Osteoblast (primary cell): ENCODE data around the gene GHRHR. TPM values are rescaled to one million over a fixed set of nuclear protein-coding genes. Genes with fewer than 3 reads are reported as not detected.

Source experiments
- DNase-seq: peaks from one replicate; pipeline ENCODE4 v3.0.0; 2011; ENCODE audit warnings: low spot score, mixed read lengths; ENCODE audit not compliant: insufficient read length; ENCODE audit errors: missing footprints
- H2AFZ ChIP-seq: 2 replicates; pipeline ENCODE4 v1.6.0; 2011; ENCODE audit warnings: mild to moderate bottlenecking, low read length
- H3K27ac ChIP-seq: 2 replicates; pipeline ENCODE4 v1.5.1; 2011; ENCODE audit warnings: mild to moderate bottlenecking, low read depth, low read length, moderate library complexity
- H3K27me3 ChIP-seq: 2 replicates; pipeline ENCODE4 v1.6.0; 2012; ENCODE audit warnings: mild to moderate bottlenecking, control low read depth, inconsistent platforms, low read length, moderate library complexity; ENCODE audit not compliant: insufficient read depth
- H3K36me3 ChIP-seq: 2 replicates; pipeline ENCODE4 v1.5.1; 2011; ENCODE audit warnings: mild to moderate bottlenecking, low read length, control low read depth, moderate library complexity; ENCODE audit not compliant: insufficient read depth
- H3K4me1 ChIP-seq: 2 replicates; pipeline ENCODE4 v1.5.1; 2011; ENCODE audit warnings: mild to moderate bottlenecking, low read length, control low read depth, moderate library complexity; ENCODE audit not compliant: insufficient read depth
- H3K4me2 ChIP-seq: 2 replicates; pipeline ENCODE4 v1.6.0; 2011; ENCODE audit warnings: mild to moderate bottlenecking, low read length; ENCODE audit not compliant: insufficient read depth
- H3K4me3 ChIP-seq: fragments of 200-600 bp; sonication (generic); 3 replicates; pipeline ENCODE4 v1.5.1; 2012; ENCODE audit warnings: mild to moderate bottlenecking, low read length, inconsistent platforms; ENCODE audit not compliant: insufficient read depth
- H3K79me2 ChIP-seq: 2 replicates; pipeline ENCODE4 v1.6.0; 2012; ENCODE audit warnings: mild to moderate bottlenecking, low read length, control low read depth, inconsistent platforms; ENCODE audit not compliant: insufficient read depth
- H3K9me3 ChIP-seq: 2 replicates; pipeline ENCODE4 v1.5.1; 2011; ENCODE audit warnings: low read depth, low read length, control low read depth
- H4K20me1 ChIP-seq: 2 replicates; pipeline ENCODE4 v1.6.0; 2012; ENCODE audit warnings: mild to moderate bottlenecking, low read length, control low read depth; ENCODE audit not compliant: insufficient read depth
- CTCF ChIP-seq: IDR thresholded peaks from 2 replicates; pipeline ENCODE4 v1.5.1; 2011; ENCODE audit warnings: mild to moderate bottlenecking, low read depth, low read length, moderate library complexity; ENCODE audit errors: extremely low read depth
- total RNA-seq: library from RNA; depleted of rRNA; stranded (reverse); fragments of >200 nt; gene quantifications from 2 replicates; pipeline ENCODE4 v1.2.3, GENCODE V29; 2012

Gene GHRHR
- not detected in 2 replicates for total RNA-seq

GRCh38 chr7:30963842-30964241 lies at the start of gene GHRHR:
GHRHR (plus strand) TSS chr7:30963953; CDS start chr7:30964069, 116 bp downstream.
- no peaks in the 10 kb centered on the region for H3K36me3 ChIP-seq
- H3K4me2 ChIP-seq = no peak within 1 kb of the TSS
- TF ChIP-seq CTCF = no peak
- H3K4me3 ChIP-seq = no peak within 1 kb of the TSS
- no peak within 1 kb of the TSS for H3K27ac ChIP-seq
- no peak within 1 kb of the TSS for H2AFZ ChIP-seq
- peaks cover 27% of the 10 kb centered on the region for H3K27me3 ChIP-seq
- H3K79me2 ChIP-seq = no peaks in the 10 kb centered on the region
- H3K9me3 ChIP-seq = no peaks in the 10 kb centered on the region
- H4K20me1 ChIP-seq = no peaks in the 10 kb centered on the region
- no peak for DNase-seq
- no peaks in the 10 kb centered on the region for H3K4me1 ChIP-seq

GRCh38 chr7:30914596-30914995 lies 49.2 kb upstream of the GHRHR start:
- no peak overlapping the region for H3K4me2 ChIP-seq
- no peaks in the 10 kb centered on the region for H3K36me3 ChIP-seq
- no peaks in the 10 kb centered on the region for H4K20me1 ChIP-seq
- H3K79me2 ChIP-seq = no peaks in the 10 kb centered on the region
- no peak overlapping the region for H3K27ac ChIP-seq
- no peaks in the 10 kb centered on the region for H3K9me3 ChIP-seq
- TF ChIP-seq CTCF = no peak
- H2AFZ ChIP-seq = no peak overlapping the region
- no peaks in the 10 kb centered on the region for H3K27me3 ChIP-seq
- DNase-seq = peak; percentile 97
- H3K4me1 ChIP-seq = peaks cover 12% of the 10 kb centered on the region
- H3K4me3 ChIP-seq = no peak overlapping the region

- TF ChIP-seq CTCF = no peak
- Histone ChIP-seq H3K79me2 (no peaks in the 10 kb centered on the region), H3K4me3 (no peak overlapping the region), H4K20me1 (no peaks in the 10 kb centered on the region), H3K27ac (no peak overlapping the region), H3K4me2 (no peak overlapping the region), H3K9me3 (no peaks in the 10 kb centered on the region), H3K27me3 (no peaks in the 10 kb centered on the region), H2AFZ (no peak overlapping the region), H3K4me1 (peaks cover 12% of the 10 kb centered on the region), H3K36me3 (no peaks in the 10 kb centered on the region)
- no peak for DNase-seq
Observed at GRCh38 chr7:30915005-30915601, 48.6 kb upstream of the GHRHR start.

GRCh38 chr7:30915751-30916150 lies 48.0 kb upstream of the GHRHR start:
- DNase-seq = peak; percentile 65
- Histone ChIP-seq H3K4me1 (peaks cover 16% of the 10 kb centered on the region), H3K27ac (no peak overlapping the region)

More at GRCh38 chr7:30915751-30916150, 48.0 kb upstream of the GHRHR start:
- Histone ChIP-seq H4K20me1 (no peaks in the 10 kb centered on the region), H3K36me3 (no peaks in the 10 kb centered on the region), H2AFZ (no peak overlapping the region), H3K9me3 (no peaks in the 10 kb centered on the region), H3K4me2 (no peak overlapping the region), H3K79me2 (no peaks in the 10 kb centered on the region), H3K27me3 (no peaks in the 10 kb centered on the region), H3K4me3 (no peak overlapping the region)
- no peak for TF ChIP-seq CTCF
